ENCODE measurements around the gene GFM1.
"Not testable (repeated sequence)": the region's sequence is repeated elsewhere in the genome, so short reads cannot be mapped to it uniquely, and the experiment has no call there.

Gene GFM1

GRCh38 chr3:158679547-158680000 lies 35.2 kb downstream of the GFM1 start:
- DNase-seq: no peak

- peak in 1 of 2 experiments; percentile 19 for DNase-seq
These were observed 36.5 kb downstream of the GFM1 start for GRCh38 chr3:158680861-158681260.

DNA sequence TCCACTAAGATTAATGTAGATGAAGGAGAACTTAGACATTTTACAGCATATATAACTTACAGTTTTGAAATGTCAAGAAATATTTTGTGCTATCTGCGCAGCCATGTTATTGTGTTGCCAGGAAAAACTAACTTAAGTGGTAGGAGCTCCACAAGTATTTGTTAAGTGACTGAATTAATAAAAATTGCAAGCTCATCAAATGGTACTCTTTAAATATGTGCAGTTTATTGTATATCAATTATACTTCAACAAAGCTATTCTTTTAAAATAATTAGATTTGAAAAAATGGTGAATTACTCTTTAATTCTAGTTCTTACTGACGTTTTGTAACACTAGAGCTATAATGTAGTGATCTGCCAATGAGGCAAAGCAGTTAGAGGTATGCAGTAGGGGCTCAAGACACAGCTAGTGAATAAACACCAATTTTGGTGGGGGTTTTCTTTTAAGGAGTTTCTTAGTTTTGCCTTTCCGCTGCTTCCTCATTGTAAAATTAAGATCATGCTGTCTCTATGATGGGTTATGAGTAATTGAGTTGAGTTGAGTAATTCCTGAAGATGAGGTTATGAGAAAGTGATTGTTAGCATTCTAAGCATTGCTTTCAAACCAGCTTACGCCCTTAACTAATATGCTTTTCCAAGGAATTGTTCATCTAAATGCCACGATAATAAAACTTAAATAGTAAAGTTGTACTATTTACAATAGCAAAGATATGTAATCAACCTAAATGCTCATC lies 39.1 kb downstream of the GFM1 start:
- DNase-seq: no peak

DNA sequence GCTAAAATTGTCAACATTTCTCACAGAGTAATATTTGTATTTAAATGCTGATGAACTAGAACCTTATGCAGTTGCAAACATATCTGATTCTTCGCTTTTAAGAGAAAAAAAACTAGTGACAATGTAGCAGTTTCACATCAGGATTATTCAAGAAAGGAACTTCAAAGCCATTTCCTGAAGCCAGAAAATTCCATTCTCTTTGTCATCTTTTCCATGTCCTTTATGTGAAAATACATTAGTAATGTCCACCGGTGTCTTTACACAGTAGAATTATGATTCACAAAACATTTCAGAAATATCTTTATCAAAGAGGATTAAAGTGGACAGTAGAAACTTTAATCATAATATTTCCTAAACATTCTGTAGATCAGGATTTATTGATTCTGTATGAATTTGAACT lies 40.8 kb downstream of the GFM1 start:
- no peak for DNase-seq

- DNase-seq: not testable (repeated sequence)
These were observed 49.6 kb downstream of the GFM1 start for GRCh38 chr3:158693866-158694456.

DNA sequence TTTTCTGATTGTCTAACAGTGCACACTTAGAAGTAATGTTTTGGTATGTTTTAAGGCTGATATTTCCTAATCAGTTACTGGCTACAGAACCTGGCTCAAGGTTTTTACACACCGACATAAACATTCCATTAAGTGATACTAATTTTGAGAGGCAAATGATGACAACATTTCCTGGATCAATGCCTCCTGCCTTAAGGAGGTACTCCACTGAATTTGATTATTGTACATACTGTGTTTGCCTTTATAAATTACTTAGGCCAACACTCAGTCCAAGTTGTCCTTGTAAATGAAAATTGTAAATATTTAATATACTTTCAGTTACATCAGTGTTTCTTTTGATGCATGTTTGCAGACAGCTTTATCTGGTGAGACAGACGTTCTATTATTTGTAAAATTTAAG lies 52.3 kb downstream of the GFM1 start:
- no peak for DNase-seq

DNA sequence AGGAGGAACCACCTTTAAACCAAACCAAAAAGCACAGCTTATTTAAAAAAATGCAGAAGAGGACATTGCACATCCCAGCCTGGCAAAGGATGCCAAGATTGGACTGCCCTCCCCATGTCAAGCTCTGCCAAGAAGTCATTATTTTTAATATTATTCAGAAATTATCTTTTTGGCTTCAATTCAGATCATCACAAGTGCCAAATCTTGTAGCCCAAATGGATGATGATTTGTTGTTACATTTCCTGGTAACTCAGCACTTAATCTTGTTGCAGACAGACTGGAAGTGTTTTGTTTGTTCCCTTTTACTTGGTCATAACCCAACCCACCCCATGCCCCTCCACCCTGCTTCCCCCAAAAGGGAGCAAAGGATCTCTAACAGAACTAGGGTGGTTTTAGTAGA lies 56.2 kb downstream of the GFM1 start:
- no peak for DNase-seq

DNA sequence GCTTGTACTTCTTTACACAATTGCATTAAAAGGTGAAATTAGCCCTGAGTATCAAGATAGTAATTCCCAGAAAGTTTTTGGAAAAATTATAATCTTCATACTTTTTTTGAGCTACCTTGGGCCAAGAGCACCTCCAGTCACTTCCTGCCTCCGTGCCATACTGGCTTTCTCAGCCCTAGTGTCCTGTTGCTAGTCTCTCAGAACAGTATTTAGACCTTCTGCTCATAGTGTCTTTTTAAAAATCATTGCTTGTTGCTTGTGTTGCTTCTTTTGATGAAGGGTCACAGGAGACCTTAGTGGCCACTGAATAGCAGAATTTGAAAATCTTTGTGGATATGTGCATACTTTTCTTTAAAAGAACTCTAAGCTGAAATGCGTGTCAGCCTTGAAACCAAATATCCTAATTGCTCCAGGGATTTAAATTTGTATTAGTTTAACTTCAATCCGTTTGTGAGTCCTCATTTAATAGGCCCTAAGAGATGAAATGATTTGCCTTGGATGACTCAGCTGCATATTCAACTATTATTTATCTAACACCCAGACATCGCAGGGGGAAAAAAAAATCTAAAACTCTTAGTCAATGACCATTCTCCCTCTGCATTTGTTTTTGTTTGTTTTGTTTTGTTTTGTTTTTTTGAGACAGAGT lies 57.2 kb downstream of the GFM1 start:
- no peak for DNase-seq

GRCh38 chr3:158702815-158703481 lies 58.6 kb downstream of the GFM1 start:
- DNase-seq: no peak

GRCh38 chr3:158703566-158703965 lies 59.2 kb downstream of the GFM1 start:
- DNase-seq: no peak

- no peak for DNase-seq
These were observed 65.3 kb downstream of the GFM1 start for GRCh38 chr3:158709666-158710083.

GRCh38 chr3:158710601-158711000 lies 66.3 kb downstream of the GFM1 start:
- no peak for DNase-seq

DNA sequence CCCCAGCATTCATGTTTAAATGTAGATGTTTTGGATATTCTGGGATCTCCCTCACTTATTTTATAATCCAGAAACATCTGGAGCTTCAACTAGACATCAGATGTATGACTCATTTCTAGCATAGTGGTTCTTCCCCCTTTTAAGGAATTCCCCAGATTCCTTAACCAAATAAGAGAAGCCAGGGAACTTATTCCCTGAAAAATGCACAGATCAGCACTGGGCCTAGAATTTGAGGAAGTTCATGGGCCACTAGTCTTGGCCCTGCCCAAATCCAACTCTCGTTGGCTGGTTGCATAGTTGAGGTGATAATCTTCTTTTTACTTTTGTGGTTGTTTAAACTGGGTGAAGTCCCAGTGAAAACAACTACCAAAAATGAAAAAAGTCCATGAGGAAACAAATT lies 67.6 kb downstream of the GFM1 start:
- DNase-seq: no peak

- no peak for DNase-seq
These were observed 68.1 kb downstream of the GFM1 start for GRCh38 chr3:158712443-158712842.

- no peak for DNase-seq
These were observed 68.8 kb downstream of the GFM1 start for GRCh38 chr3:158713094-158713499.

- DNase-seq: no peak
These were observed 73.2 kb downstream of the GFM1 start for GRCh38 chr3:158717576-158717975.

GRCh38 chr3:158718490-158719170 lies 74.3 kb downstream of the GFM1 start:
- DNase-seq: no peak

DNA sequence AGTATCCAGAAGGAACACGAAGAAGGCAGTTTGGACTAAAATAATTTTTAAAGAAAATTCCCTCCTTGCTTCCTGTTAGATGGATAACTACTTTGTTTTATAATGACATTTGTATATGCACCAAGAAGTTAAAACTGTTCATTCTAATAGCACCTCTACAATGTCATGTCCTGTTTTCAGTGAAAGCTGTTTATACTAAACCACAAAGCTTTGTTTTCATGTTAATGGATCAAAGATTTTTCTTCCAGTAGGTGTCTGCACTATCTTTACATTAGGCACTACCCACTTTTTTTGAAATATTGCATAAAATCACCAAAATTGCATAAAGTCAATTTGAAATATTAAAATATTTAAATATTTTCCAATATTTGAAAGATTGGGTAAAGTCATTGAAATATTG lies 77.8 kb downstream of the GFM1 start:
- no peak for DNase-seq

DNA sequence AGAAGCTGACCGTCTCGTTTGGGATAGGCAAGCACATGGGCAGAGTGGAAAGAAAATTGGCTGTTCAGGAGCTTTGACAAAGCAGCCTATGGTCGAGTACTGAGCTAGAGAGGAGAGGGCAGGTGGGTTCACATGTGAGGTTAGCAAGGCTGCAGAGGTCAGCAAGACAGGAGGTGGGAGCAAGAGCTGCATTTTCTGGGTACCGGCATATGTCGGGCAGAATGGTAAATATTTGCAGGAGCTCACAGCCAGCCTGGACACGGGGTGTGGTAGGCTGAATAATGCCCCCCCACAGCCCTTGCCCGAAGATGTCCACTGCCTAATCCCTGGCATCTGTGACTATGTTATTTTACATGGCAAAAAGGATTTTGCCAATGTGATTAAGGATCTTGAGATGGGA lies 79.7 kb downstream of the GFM1 start:
- no peak for DNase-seq

DNA sequence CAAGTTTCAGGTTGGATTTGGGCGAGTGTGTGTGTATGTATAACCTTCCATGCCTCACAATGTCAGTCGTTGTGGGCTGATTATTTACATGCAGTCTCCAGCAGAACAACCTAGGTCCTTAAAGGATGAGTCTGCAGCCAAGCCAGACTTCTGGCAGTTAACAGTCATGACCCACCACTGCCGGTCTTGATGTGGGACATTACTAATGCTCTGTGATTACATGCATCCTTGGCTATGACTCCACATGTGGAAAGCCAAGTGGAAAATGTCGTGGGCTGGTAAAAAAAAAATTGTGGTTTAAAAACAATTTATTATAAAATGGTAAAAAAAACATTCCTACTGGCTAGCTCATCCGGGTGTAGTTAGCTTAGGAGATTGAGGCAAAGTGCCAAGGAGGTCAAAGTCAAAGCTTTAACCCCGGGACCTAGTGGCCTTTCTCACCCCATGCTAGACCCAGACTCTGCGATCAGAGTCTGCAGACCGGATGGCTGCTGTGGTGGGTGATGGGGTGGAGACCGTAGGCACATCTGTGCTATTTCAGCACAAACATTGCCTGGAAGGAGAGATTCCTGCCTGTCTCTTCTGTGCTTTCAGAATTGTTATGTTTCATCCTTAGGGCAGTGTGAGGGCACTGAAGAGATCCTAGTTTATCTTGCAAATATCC lies 81.2 kb downstream of the GFM1 start:
- no peak for DNase-seq

DNA sequence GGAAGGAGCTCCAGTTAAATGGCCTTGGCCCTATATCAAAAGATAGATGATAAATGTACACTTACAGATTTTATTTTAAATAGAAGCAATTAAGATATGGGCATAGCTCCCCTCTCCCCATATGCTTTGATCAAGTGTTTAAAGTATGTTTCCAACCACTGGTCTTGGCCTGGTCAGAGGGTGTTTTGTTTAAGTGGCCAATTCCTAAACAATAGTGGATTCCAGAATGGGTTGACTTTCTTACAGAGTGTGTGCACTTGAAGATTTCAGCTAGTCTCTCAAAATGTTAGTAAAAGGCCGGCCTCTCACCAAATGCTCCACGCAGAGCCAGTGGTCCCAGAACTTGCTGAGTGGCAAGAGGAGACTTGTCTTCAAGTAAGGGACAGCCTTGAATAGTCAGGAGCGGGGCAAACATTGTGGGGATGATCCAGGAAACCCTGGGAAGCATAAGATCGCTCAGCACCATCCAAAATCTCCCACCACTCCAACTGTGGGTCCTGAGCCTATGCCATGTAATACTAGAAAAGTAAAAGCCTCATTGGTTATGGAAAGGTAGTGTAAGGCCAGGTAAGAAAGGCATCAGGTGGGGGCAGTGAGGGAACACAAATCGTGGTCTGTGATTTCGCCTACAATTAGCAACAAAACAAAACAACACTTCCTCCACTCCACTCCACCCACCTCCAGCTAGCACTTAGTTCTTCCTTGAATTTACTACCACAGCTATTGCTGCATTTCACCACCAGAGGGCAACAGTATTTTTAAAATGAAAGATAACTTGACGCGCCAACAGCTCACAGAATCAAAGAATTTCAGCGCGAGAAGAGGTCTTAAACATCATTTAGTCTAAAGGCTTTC lies 83.1 kb downstream of the GFM1 start:
- peak; percentile 51 to 77 for DNase-seq

- no peak for DNase-seq
These were observed 83.7 kb downstream of the GFM1 start for GRCh38 chr3:158728061-158728377.
